ENCODE results near the gene PLXNB2.

Gene PLXNB2

GRCh38 chr22:50312371-50312770, 4.9 kb upstream of the PLXNB2 start:
- DNase-seq (ENCODE audit: low read depth in 2 of 2): no peak

- DNase-seq (ENCODE audit: low read depth in 2 of 2): no peak
Measured at GRCh38 chr22:50311606-50312351, 4.3 kb upstream of the PLXNB2 start.

GRCh38 chr22:50310949-50311444, 3.6 kb upstream of the PLXNB2 start:
- DNase-seq (ENCODE audit: low read depth in 2 of 2): no peak

DNA sequence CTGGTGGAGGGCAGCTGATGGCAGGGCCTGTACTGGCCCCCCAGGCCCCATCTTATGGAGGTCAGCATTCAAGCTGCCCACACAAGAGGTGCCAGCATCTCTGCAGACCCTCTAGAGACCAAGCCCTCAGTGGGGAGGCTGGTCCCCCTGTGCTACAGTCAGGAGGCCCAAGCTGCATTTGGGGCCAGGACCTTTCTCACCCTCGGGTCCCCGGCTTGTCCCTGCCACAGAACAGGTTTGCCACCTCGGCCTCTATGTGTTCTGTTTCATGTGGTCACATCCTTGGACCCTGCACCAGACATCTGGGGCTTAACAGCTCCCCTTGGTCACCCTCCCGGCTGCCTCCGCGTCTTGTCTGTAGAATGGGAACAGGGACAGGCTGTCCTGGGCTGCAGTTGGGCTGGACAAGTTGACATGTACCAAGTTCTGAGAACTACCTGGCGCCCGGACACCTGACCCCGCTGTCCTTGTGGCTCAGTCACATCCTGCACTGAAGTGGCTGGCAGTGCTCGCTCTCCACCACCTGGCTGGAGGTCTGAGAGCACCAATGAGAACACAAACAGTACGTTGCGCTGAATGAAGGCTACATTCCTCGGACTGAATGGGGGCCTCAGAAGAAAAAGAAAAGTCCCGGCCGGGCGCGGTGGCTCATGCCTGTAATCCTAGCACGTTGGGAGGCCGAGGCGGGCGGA, 2.7 kb upstream of the PLXNB2 start:
- DNase-seq (ENCODE audit: low read depth in 2 of 2): no peak

DNA sequence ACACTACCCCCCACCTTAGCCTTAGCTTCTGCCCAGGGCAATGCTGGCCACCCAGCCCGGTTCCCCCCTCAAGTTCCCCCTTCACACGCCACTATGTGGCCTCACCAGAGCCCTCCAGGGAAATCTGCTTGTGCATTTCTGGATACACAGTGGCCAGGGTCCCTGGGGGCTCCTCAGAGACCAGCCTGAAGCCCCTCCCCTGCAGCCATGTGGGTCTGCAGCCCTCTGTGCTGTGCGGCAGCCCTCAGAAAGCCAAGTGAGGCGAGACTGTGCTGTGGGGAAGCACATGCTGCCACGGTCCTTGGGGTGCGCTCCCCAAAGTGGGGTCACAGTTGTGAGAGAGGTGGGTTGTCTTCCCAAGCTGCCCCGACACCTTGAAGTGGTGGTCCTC, 2.1 kb upstream of the PLXNB2 start:
- DNase-seq (ENCODE audit: low read depth in 2 of 2): no peak

GRCh38 chr22:50308986-50309600, 1.6 kb upstream of the PLXNB2 start:
- DNase-seq (ENCODE audit: low read depth in 2 of 2): no peak

DNA sequence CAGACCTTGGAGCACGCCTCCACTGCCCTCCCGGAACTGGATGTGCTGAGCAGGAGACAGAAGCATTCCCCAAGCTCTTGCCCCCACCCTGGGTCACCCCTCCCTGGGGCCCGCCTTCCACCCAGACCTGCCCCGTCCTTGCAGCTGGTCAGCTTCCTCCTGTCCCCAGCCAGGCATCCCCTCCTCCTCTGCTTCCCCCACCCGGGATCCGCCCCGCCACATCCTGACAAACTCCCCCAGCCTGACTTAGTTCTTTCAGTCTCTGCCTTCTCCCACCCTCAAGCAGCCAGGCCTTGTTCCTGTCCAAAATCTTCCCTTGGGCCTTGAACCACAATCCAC, 1.1 kb upstream of the PLXNB2 start:
- no peak for DNase-seq (ENCODE audit: low read depth in 2 of 2)

GRCh38 chr22:50307890-50308596, 597 bp upstream of the PLXNB2 start:
- no peak for DNase-seq (ENCODE audit: low read depth in 2 of 2)

DNA sequence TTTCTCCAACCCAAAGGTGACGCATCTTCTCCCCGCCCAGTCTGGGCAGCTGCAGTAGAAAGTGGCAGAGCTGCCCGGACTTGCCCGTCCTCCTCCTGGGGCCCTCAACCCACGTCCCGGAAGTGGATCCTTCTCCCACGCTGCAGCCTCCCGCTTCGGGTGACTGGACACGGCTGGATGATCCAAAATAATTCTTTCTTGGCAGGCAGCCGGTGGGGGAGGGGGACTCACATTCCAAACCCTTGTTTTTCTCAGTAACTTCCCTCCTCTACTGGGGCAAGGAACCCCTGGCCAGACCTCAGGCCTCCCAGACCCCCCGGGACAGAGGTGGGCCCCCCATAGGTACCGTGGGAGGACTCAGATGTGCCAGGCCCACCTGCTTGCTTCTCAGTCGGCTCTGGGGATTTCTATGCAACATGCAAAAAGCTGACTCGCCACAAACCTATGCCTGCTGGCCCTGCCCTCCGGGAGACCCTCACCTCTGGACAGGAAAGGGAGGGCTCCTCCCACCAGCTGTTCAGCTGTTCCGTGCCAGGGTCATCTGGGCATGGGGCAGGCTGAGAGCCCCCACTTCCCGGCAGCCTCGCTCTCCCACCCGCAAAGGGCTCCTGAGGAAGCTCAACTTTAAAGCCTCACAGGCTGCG, 1.4 kb downstream of the PLXNB2 start:
- no peak for DNase-seq (ENCODE audit: low read depth in 2 of 2)

- DNase-seq (ENCODE audit: low read depth in 2 of 2): no peak
Measured at GRCh38 chr22:50305393-50305922, 2.0 kb downstream of the PLXNB2 start.

DNA sequence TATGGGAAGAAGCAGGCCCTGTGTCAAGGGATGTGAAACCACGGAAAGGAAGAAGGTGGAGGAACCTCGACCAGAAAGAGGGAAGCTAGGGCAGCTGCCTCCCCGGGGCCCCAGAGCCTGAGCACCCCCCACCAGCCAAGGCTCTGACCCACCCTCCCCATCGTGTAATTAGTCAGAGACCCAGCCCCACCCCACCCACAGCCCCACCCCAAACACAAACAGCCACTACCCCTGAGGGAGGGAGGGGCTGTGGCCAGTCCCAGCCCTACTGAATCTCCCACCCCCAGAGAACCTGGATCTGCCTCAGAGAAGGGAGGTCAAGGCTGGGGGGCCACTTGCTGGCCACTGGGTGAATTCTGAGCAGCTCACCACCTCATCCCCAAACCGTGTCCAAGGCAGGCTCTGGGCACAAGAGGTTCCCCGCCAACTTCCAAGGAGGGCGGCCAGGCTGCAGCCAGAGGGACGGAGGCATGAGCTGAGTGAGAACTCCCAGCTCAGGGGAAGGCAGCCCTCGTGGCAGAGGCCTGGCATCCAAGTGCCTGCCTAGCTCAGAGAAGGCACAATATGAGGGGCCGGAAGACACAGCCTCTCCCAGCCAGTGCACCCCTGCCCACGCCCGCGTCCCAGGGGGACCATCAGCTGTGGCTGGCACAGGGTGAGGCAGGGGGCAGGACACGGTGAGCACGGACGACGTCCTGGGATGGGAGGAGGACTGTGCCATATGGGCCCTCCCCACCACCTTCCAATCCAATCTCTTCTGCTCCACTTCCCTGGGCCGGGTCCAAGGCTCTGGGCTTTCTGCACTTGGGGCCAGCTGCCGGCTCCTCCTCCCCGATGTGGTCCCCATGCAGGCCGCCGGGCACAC, 2.7 kb downstream of the PLXNB2 start:
- no peak for DNase-seq (ENCODE audit: low read depth in 2 of 2)

DNA sequence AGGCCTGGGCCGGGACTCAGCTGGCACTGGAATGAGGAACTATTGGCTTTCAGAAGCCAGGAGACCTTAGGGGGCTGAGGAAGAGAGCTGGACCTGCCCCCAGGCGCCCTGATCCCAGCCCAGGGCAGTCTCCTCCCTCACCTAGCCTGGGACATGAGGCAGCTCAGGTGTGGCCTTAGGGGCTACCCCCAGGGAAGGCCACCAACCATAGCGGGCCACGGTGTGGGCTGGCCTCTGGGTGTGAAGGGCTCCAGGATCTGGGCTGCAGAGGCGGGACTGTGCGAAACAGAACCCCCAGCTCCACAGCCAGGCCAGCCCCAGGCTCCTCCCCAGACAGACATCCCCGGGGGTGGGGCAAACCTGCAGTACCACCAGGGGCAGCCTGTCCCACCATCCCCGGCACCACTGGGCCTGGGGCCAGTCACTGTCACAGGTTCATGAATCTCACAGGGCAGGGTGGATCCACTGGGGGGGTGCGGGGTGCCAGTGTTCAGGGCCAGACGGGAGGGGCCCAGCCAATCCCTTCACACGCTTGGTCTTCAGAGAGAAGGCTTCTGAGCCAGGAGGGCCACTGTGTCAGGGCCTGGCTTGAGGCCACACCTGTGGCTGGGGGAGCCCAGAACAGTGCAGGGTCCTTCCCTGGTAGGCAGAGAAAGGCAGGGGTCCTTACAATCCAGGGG, 3.5 kb downstream of the PLXNB2 start:
- no peak for DNase-seq (ENCODE audit: low read depth in 2 of 2)

GRCh38 chr22:50303515-50303847, 4.0 kb downstream of the PLXNB2 start:
- no peak for DNase-seq (ENCODE audit: low read depth in 2 of 2)

GRCh38 chr22:50302564-50302963, 4.9 kb downstream of the PLXNB2 start:
- no peak for DNase-seq (ENCODE audit: low read depth in 2 of 2)

- DNase-seq (ENCODE audit: low read depth in 2 of 2): no peak
Measured at GRCh38 chr22:50302041-50302541, 5.4 kb downstream of the PLXNB2 start.

DNA sequence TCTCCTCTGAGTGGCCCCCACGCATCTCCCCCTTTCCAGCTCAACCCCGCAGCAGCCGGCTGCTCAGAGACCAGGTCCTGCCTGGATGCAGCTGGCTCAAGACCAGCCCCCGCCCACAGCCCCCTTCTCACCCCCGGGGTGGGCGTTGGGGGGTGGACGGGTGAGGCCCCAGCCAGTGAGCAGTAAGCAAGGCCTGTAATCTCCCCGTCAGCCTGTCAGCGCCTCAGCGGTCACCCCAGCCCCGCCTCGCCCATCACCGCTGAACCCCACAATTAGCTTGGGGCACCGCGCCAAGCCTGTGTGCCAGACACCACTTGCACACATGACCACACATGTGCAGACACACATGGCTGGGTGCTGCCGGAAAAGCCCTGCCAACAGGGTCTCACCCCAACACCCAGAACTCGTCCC, 5.9 kb downstream of the PLXNB2 start:
- no peak for DNase-seq (ENCODE audit: low read depth in 2 of 2)

GRCh38 chr22:50300620-50301257, 6.7 kb downstream of the PLXNB2 start:
- no peak for DNase-seq (ENCODE audit: low read depth in 2 of 2)

- DNase-seq (ENCODE audit: low read depth in 2 of 2): no peak
Measured at GRCh38 chr22:50299785-50300619, 7.4 kb downstream of the PLXNB2 start.

All from stimulated activated CD8-positive, alpha-beta memory T cell treated with anti-CD3 and anti-CD28 coated beads, Interleukin-15, amount 100 ng/mL, for 48 hours (primary cell).